ENCODE measurements around the gene SLC29A1.

Gene SLC29A1

GRCh38 chr6:44270526-44271405, 47.4 kb downstream of the SLC29A1 start:
- DNase-seq = no peak

DNA sequence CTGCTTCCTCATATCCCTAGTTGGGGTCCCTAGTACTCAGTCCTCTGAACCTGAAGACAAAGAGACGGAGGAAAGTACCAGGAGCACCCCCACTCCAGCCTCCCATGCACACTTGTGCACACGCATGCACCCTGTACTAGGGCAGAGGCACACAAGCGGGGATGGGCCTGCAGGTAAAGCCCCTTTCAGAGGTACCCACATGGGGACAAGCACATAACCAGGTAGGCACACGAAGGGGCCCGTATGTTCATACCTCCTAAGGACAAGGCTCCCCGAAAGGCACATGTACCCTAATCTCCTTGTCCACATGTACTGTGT, 48.0 kb downstream of the SLC29A1 start:
- DNase-seq = no peak

- no peak for DNase-seq
These were observed 48.5 kb downstream of the SLC29A1 start for GRCh38 chr6:44271914-44272313.

GRCh38 chr6:44272529-44272928, 49.1 kb downstream of the SLC29A1 start:
- DNase-seq = no peak

GRCh38 chr6:44272999-44273566, 49.7 kb downstream of the SLC29A1 start:
- DNase-seq = no peak

- no peak for DNase-seq
These were observed 50.2 kb downstream of the SLC29A1 start for GRCh38 chr6:44273617-44274016.

DNA sequence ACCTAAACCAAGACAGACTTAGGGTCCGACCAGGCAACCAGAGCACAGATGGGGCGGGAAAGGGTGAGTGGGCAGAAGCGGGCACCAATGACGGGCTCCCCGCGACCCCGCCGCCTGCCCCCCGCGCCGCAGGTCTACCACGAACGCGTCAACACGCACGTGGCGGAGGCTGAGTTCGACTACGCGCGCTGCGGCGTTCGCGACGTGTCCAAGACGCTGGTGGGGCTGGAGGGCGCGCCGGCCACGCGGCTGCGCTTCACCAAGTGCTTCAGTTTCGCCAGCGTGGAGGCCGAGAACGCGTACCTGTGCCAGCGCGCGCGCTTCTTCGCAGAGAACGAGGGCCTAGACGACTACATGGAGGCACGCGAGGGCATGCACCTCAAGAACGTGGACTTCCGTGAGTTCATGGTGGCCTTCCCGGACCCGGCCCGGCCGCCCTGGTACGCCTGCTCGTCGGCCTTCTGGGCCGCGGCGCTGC, 51.9 kb downstream of the SLC29A1 start:
- no peak for DNase-seq

- no peak for DNase-seq
These were observed 52.6 kb downstream of the SLC29A1 start for GRCh38 chr6:44275749-44276648.

- no peak for DNase-seq
These were observed 53.6 kb downstream of the SLC29A1 start for GRCh38 chr6:44276667-44277640.

- no peak for DNase-seq
These were observed 54.4 kb downstream of the SLC29A1 start for GRCh38 chr6:44277763-44278162.

DNA sequence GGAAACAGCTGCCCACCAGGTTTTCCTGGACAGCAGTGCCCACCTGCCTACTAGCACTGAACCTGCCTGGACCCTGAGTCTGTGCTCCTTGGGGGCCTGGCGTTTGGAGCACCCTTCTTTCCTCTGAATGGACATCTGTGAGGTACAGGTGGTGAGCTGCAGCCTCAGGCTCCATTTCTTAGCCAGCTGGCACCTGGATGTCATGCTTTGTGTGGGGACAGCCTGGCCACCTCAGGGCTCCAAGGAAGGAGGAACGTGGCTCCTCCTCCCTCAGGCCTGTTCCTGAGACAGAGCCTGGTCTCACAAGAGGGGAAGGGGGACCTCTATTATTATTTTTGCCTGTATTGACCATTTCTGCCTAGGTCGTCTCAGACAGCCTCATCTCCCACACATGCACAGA, 54.9 kb downstream of the SLC29A1 start:
- DNase-seq = no peak

GRCh38 chr6:44278774-44279697, 55.6 kb downstream of the SLC29A1 start:
- DNase-seq = no peak
